ENCODE results near the gene ANO6. TPM values are rescaled to one million over a fixed set of nuclear protein-coding genes. Genes with fewer than 3 reads are reported as not detected.

ANO6 gene
- total and polyA plus RNA-seq, 2 of the 4 experiments (the other 2 are of a cell fraction): 21.6 to 41.0 TPM

- no peak for ATAC-seq (ENCODE audit: low read depth)
- in situ Hi-C loops (cut with MboI; ENCODE audit: low sequenced_read_pairs): no loop called here
- dilution Hi-C loops (cut with HindIII; ENCODE audit: low sequenced_read_pairs, unreplicated experiment): no loop called here
Measured at GRCh38 chr12:45256721-45257120, 40.8 kb downstream of the ANO6 start.

More at GRCh38 chr12:45256721-45257120, 40.8 kb downstream of the ANO6 start:
- Histone ChIP-seq H3K27ac (ENCODE audit: insufficient read depth, low read length) (no peak overlapping the region), H2BK120ac (ENCODE audit: low read depth, low read length) (no peak overlapping the region), H3K4me3 (ENCODE audit: insufficient read depth, low read depth, low read length) (no peak overlapping the region), H4K91ac (ENCODE audit: insufficient read depth, low read depth, low read length) (no peak overlapping the region), H3K27me3 (ENCODE audit: control insufficient read depth, insufficient read depth, low read length) (no peaks in the 10 kb centered on the region), H2AK9ac (replicated peaks; ENCODE audit: low read depth, low read length, poor library complexity) (no peak overlapping the region), H3K9ac (ENCODE audit: low read depth, low read length) (no peak overlapping the region), H3K9me3 (ENCODE audit: control insufficient read depth, insufficient read depth, low read length) (no peaks in the 10 kb centered on the region), H2BK15ac (ENCODE audit: low read depth, low read length) (no peak overlapping the region), H4K8ac (ENCODE audit: low read depth in 2 of 2, low read length in 2 of 2) (no peak overlapping the region), H3K18ac (ENCODE audit: low read depth, low read length) (no peak overlapping the region), H2AK5ac (ENCODE audit: low read depth, low read length) (no peak overlapping the region), H2BK20ac (ENCODE audit: low read depth, low read length) (no peak overlapping the region), H3K14ac (replicated peaks; ENCODE audit: low read depth, low read length) (no peak overlapping the region), H3K36me3 (ENCODE audit: control insufficient read depth, insufficient read depth, low read length) (no peaks in the 10 kb centered on the region), H3K23ac (ENCODE audit: low read depth, low read length) (no peak overlapping the region; the same call in 1 of the 2 replicates), H3K9me1 (ENCODE audit: insufficient read depth, low read length) (peaks cover 21% of the 10 kb centered on the region), H2AFZ (replicated peaks; ENCODE audit: low read length, poor library complexity) (no peak overlapping the region), H3K56ac (ENCODE audit: extremely low read depth, insufficient read depth, low read length) (no peak overlapping the region), H3K4ac (ENCODE audit: low read depth, low read length) (no peak overlapping the region), H3K4me2 (ENCODE audit: low read depth, low read length) (no peak overlapping the region), H4K5ac (ENCODE audit: low read depth, low read length) (no peak overlapping the region), H3K4me1 (ENCODE audit: control insufficient read depth, insufficient read depth, low read length) (peaks cover 11% of the 10 kb centered on the region), H2BK5ac (ENCODE audit: low read depth, low read length, poor library complexity, severe bottlenecking) (no peak overlapping the region), H3K79me1 (ENCODE audit: low read depth in 1 of 2, low read length in 2 of 2) (peaks cover 40 to 75% of the 10 kb centered on the region in 2 experiments), H4K20me1 (ENCODE audit: insufficient read depth, low read length) (no peaks in the 10 kb centered on the region; the same call in 1 of the 2 replicates)
- no TSS peak for BruUV-seq (replicated peaks)
- ChIA-PET CTCF (interaction anchor here (1.8 kb wide), 1 partner anchor 12 kb away, joined by 4 read pairs; no protein-coding TSS in a partner anchor), POLR2A (ENCODE audit: unreplicated experiment) (no interaction called here)
- intact Hi-C loops (cut with micrococcal nuclease): no loop called here
- TF ChIP-seq RCOR1 (IDR thresholded peaks at IDR 0.05; ENCODE audit: insufficient replicate concordance, low read length): no peak
- DNase-seq: no peak

Data from IMR-90 (cell line).